ENCODE results near the gene CDIP1. TPM values are rescaled to one million over a fixed set of nuclear protein-coding genes. Genes with fewer than 3 reads are reported as not detected.

CDIP1 gene
- total RNA-seq, 4 donors from 2014 or later: 18.3 to 33.4 (median 28.3) TPM

- WGBS: 80% methylated on average over 2 of the region's 2 CpGs
- H3K9me3 ChIP-seq: no peaks in the 10 kb centered on the region
- intact Hi-C loops (cut with DNase I): no loop called here
- H3K4me1 ChIP-seq: peaks cover 23 to 39% (median 29%) of the 10 kb centered on the region in 4 donors
- TF ChIP-seq POLR2A (IDR thresholded peaks at IDR 0.05; ENCODE audit: low read depth) (no peak), CTCF (IDR thresholded peaks at IDR 0.05) (no peak), POLR2AphosphoS5 (IDR thresholded peaks at IDR 0.05) (no peak), EP300 (IDR thresholded peaks at IDR 0.05) (no peak)
- no peak overlapping the region for H3K4me3 ChIP-seq
- DNase-seq (ENCODE audit: extremely low spot score): no peak
- H3K27ac ChIP-seq (replicated peaks in 1 of 4): no peak overlapping the region
- H3K27me3 ChIP-seq: no peaks in the 10 kb centered on the region
- H3K36me3 ChIP-seq: peaks cover 0 to 33% (median 16%) of the 10 kb centered on the region in 4 donors
These were observed 57.0 kb downstream of the CDIP1 start for GRCh38 chr16:4481526-4481925.

DNA sequence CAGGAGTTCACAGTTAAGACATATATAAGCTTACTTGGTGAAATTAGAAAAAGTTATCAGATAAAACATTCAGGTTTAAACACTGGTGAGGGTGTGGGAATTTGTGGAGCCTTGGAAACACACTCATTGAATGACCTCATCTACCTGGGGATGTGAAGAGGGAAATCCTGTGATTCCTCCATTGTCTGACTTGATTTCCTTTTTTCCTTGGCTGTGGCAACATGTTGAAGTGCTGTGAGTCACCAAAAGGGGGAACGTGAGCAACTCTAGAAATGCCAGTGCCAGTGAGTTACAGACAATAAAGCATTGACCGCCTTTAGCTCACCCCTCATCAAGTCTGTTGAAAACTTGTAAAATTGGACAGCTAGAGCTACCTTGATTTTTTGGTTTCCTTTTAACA is 60.6 kb downstream of the CDIP1 start:
- no peak for TF ChIP-seq POLR2AphosphoS5 (IDR thresholded peaks at IDR 0.05)
- no peak for TF ChIP-seq CTCF (IDR thresholded peaks at IDR 0.05)
- TF ChIP-seq POLR2A (IDR thresholded peaks at IDR 0.05; ENCODE audit: low read depth): no peak
- TF ChIP-seq EP300 (IDR thresholded peaks at IDR 0.05): no peak

GRCh38 chr16:4475880-4476788 is 62.4 kb downstream of the CDIP1 start, which contains the start of gene HMOX2:
Gene HMOX2 (plus strand): TSS chr16:4476398. CDS start chr16:4505525, 29,127 bp downstream.
- intact Hi-C loops (cut with DNase I): no loop called here
- Histone ChIP-seq H3K4me3 (peak within 1 kb of the TSS; percentile 94 to 97 (median 96)), H3K9me3 (no peaks in the 10 kb centered on the region), H3K4me1 (peaks cover 34 to 50% (median 44%) of the 10 kb centered on the region in 4 donors), H3K27ac (replicated peaks in 1 of 4) (peak within 1 kb of the TSS; percentile 76 to 88 (median 86)), H3K36me3 (peaks cover 0 to 4% (median 0%) of the 10 kb centered on the region in 4 donors), H3K27me3 (no peaks in the 10 kb centered on the region)
- 66% methylated on average over 10 of the region's 70 CpGs for WGBS
- DNase-seq (ENCODE audit: extremely low spot score): peak; percentile 97
- TF ChIP-seq POLR2A (IDR thresholded peaks at IDR 0.05; ENCODE audit: low read depth): no peak
- TF ChIP-seq CTCF (IDR thresholded peaks at IDR 0.05): peak; percentile 24 to 48 (median 37)
- TF ChIP-seq EP300 (IDR thresholded peaks at IDR 0.05): no peak
- TF ChIP-seq POLR2AphosphoS5 (IDR thresholded peaks at IDR 0.05): peak; percentile 94 to 98

More for the DNA sequence above, 60.6 kb downstream of the CDIP1 start:
- Histone ChIP-seq H3K27me3 (no peaks in the 10 kb centered on the region), H3K4me1 (peaks cover 40 to 50% (median 44%) of the 10 kb centered on the region in 4 donors), H3K4me3 (peak overlapping the region in 2 of 4 donors; percentile 96 to 97), H3K27ac (replicated peaks in 1 of 4) (no peak overlapping the region), H3K36me3 (peaks cover 0 to 4% (median 0%) of the 10 kb centered on the region in 4 donors), H3K9me3 (no peaks in the 10 kb centered on the region)
- intact Hi-C loops (cut with DNase I): no loop called here
- WGBS: 67% methylated on average over 2 of the region's 2 CpGs
- DNase-seq (ENCODE audit: extremely low spot score): no peak

- peak within 1 kb of the TSS; percentile 80 to 88 (median 82) for H3K27ac ChIP-seq (replicated peaks in 1 of 4)
- intact Hi-C loops (cut with DNase I): no loop called here
- TF ChIP-seq POLR2A (IDR thresholded peaks at IDR 0.05; ENCODE audit: low read depth): no peak
- TF ChIP-seq CTCF (IDR thresholded peaks at IDR 0.05): peak in 1 of 3 experiments; percentile 23
- peak; percentile 83 to 90 for TF ChIP-seq POLR2AphosphoS5 (IDR thresholded peaks at IDR 0.05)
These were observed 64.2 kb downstream of the CDIP1 start, which contains the start of gene NMRAL1 for GRCh38 chr16:4474192-4474961. Gene NMRAL1 (minus strand): TSS chr16:4474625. CDS start chr16:4474132, 493 bp downstream.

More at GRCh38 chr16:4474192-4474961, 64.2 kb downstream of the CDIP1 start, which contains the start of gene NMRAL1:
- Histone ChIP-seq H3K27me3 (no peaks in the 10 kb centered on the region), H3K4me1 (peaks cover 34 to 50% (median 44%) of the 10 kb centered on the region in 4 donors), H3K36me3 (peaks cover 0 to 9% (median 6%) of the 10 kb centered on the region in 4 donors), H3K4me3 (peak within 1 kb of the TSS; percentile 69 to 87 (median 73)), H3K9me3 (no peaks in the 10 kb centered on the region)
- WGBS: 8% methylated on average over 15 of the region's 60 CpGs
- DNase-seq (ENCODE audit: extremely low spot score): peak; percentile 98

All from esophagus muscularis mucosa (tissue), 4 donors.